HCT116 (cell line): ENCODE measurements around the gene ACBD6. TPM values are rescaled to one million over a fixed set of nuclear protein-coding genes. Genes with fewer than 3 reads are reported as not detected.

ENCODE experiments used
- ATAC-seq: fragments of 200-7000 bp; cut with Tn5 transposase; 2 replicates; pipeline ENCODE4 v1.9.1; 2020; ENCODE audit warnings: mild to moderate bottlenecking, moderate library complexity
- BruUV-seq: library from RNA; stranded (reverse); fragments of 400-500 nt; replicated peaks from 2 replicates; lab custom pipeline; 2021; lab: Mats Ljungman, UMichigan
- CTCF ChIA-PET: fragments of 300-600 bp; sonication (Branson Sonifier 250); formaldehyde crosslinking; loops from one replicate; lab custom pipeline; 2021; ENCODE audit warnings: antibody characterized with exemption; lab: Charles Lee
- POLR2A ChIA-PET: fragments of 300-600, 350-600 bp; sonication (Branson Sonifier 250); formaldehyde crosslinking; loops from one replicate; lab custom pipeline; 2021; ENCODE audit warnings: antibody characterized with exemption; lab: Charles Lee
- RAD21 ChIA-PET, 2 experiments: fragments of 300-600 bp; sonication (Branson Sonifier 250); formaldehyde crosslinking; loops; one replicate each; lab custom pipeline; 2023; ENCODE audit warnings: low total read pairs in 2 of 2; ENCODE audit not compliant: uncharacterized antibody in 2 of 2, unreplicated experiment in 2 of 2, low non-redundant PET in 1 of 2; lab: Charles Lee
- DNase-seq: peaks from one replicate; pipeline ENCODE4 v3.0.0-alpha.2; 2010; ENCODE audit warnings: low read depth, low spot score
- H2AFZ ChIP-seq: fragments of 200-600 bp; shearing (Covaris generic), sonication (generic); 2 replicates; pipeline ENCODE4 v1.6.1; 2017; ENCODE audit warnings: low read depth, mixed run types, mixed read lengths, antibody characterized with exemption, low read length; ENCODE audit not compliant: poor library complexity, severe bottlenecking
- H3K27ac ChIP-seq: 2 replicates; pipeline ENCODE4 v1.5.1; 2012; ENCODE audit warnings: low read depth, low read length
- H3K27me3 ChIP-seq: fragments of 200-600 bp; sonication (generic); 2 replicates; pipeline ENCODE4 v1.6.1; 2016; ENCODE audit warnings: mixed run types, low read length, mixed read lengths; ENCODE audit not compliant: insufficient read depth
- H3K36me3 ChIP-seq, 2 experiments: fragments of 200-500 bp in 1 of 2; fragments of 200-600 bp in 1 of 2; sonication (Bioruptor generic) in 1 of 2; sonication (generic) in 1 of 2; 2 replicates each; pipeline versions ENCODE4 v1.5.1 to v1.6.1; 2014 to 2016; ENCODE audit warnings: low read length in 2 of 2, inconsistent platforms in 1 of 2, mixed read lengths in 1 of 2, mixed run types in 1 of 2; ENCODE audit not compliant: insufficient read depth in 2 of 2, control insufficient read depth in 1 of 2
- H3K4me1 ChIP-seq, 2 experiments: fragments of 200-600 bp in 1 of 2; sonication (generic) in 1 of 2; 2 replicates each; pipeline versions ENCODE4 v1.5.1 to v1.6.1; 2012 to 2017; ENCODE audit warnings: low read length in 2 of 2, inconsistent platforms in 1 of 2, mild to moderate bottlenecking in 1 of 2, mixed read lengths in 1 of 2, mixed run types in 1 of 2, moderate library complexity in 1 of 2; ENCODE audit not compliant: insufficient read depth in 2 of 2, control insufficient read depth in 1 of 2
- H3K4me2 ChIP-seq: fragments of 200-600 bp; sonication (generic); 2 replicates; pipeline ENCODE4 v1.6.1; 2017; ENCODE audit warnings: mixed run types, low read length, mixed read lengths
- H3K4me3 ChIP-seq, 2 experiments: fragments of 200-600 bp in 1 of 2; sonication (generic) in 1 of 2; replicated peaks in 1 of 2; 2 replicates each; pipeline ENCODE4 v1.5.1; 2011 to 2016; ENCODE audit warnings: low read length in 2 of 2, control low read depth in 1 of 2, low read depth in 1 of 2, mild to moderate bottlenecking in 1 of 2, mixed read lengths in 1 of 2, mixed run types in 1 of 2
- H3K79me2 ChIP-seq: fragments of 200-600 bp; sonication (generic); 2 replicates; pipeline ENCODE4 v1.6.1; 2017; ENCODE audit warnings: mild to moderate bottlenecking, mixed run types, low read length, moderate library complexity, mixed read lengths; ENCODE audit not compliant: insufficient read depth
- H3K9ac ChIP-seq: fragments of 200-600 bp; sonication (generic); 2 replicates; pipeline ENCODE4 v1.6.1; 2016; ENCODE audit warnings: low read length, mixed read lengths
- H3K9me2 ChIP-seq: fragments of 200-600 bp; sonication (generic), shearing (Covaris generic); 2 replicates; pipeline ENCODE4 v1.6.1; 2017; ENCODE audit warnings: mixed run types, mild to moderate bottlenecking, moderate library complexity; ENCODE audit not compliant: insufficient read depth
- H3K9me3 ChIP-seq, 2 experiments: fragments of 200-500 bp in 1 of 2; fragments of 200-600 bp in 1 of 2; sonication (Bioruptor generic) in 1 of 2; sonication (generic) in 1 of 2; 2 replicates each; pipeline ENCODE4 v1.6.1; 2014 to 2017; ENCODE audit warnings: low read length in 2 of 2, mixed read lengths in 2 of 2, inconsistent platforms in 1 of 2, low read depth in 1 of 2, mild to moderate bottlenecking in 1 of 2, mixed run types in 1 of 2, moderate library complexity in 1 of 2; ENCODE audit not compliant: control insufficient read depth in 1 of 2, insufficient read depth in 1 of 2
- H4K20me1 ChIP-seq: fragments of 200-600 bp; sonication (generic), shearing (Covaris generic); 2 replicates; pipeline ENCODE4 v1.6.1; 2017; ENCODE audit warnings: mixed run types, mild to moderate bottlenecking, moderate library complexity; ENCODE audit not compliant: insufficient read depth
- CBX3 ChIP-seq: IDR thresholded peaks from 2 replicates; pipeline ENCODE4 v1.6.1; 2012; ENCODE audit warnings: low read depth
- CEBPB ChIP-seq: IDR thresholded peaks from 2 replicates; pipeline ENCODE4 v1.6.1; 2012; ENCODE audit warnings: low read depth
- CTCF ChIP-seq, 3 experiments: fragments of 200-600 bp in 1 of 3; sonication (generic) in 1 of 3; IDR thresholded peaks in 2 of 3; conservative IDR thresholded peaks in 1 of 3; 2 replicates each; pipeline ENCODE4 v1.5.1; 2012 to 2017; ENCODE audit warnings: low read depth in 2 of 3, low read length in 2 of 3, antibody characterized with exemption in 1 of 3, borderline replicate concordance in 1 of 3, control low read depth in 1 of 3, mild to moderate bottlenecking in 1 of 3, mixed read lengths in 1 of 3, mixed run types in 1 of 3, moderate library complexity in 1 of 3; ENCODE audit not compliant: insufficient read depth in 1 of 3
- EGR1 ChIP-seq: IDR thresholded peaks from 2 replicates; pipeline ENCODE4 v1.6.1; 2012; ENCODE audit warnings: low read depth
- ELF1 ChIP-seq: IDR thresholded peaks from 2 replicates; pipeline ENCODE4 v1.6.1; 2012; ENCODE audit warnings: low read depth, borderline replicate concordance
- EZH2 ChIP-seq: fragments of 200-600 bp; sonication (generic); IDR thresholded peaks from 2 replicates; pipeline ENCODE4 v1.6.1; 2017; ENCODE audit warnings: antibody characterized with exemption, mixed run types
- EZH2phosphoT487 ChIP-seq: fragments of 200-600 bp; IDR thresholded peaks from 2 replicates; pipeline ENCODE4 v1.6.1; 2018; ENCODE audit warnings: antibody characterized with exemption, borderline replicate concordance
- FOSL1 ChIP-seq: IDR thresholded peaks from 2 replicates; pipeline ENCODE4 v1.6.1; 2012; ENCODE audit warnings: low read depth
- JUND ChIP-seq: IDR thresholded peaks from 2 replicates; pipeline ENCODE4 v1.6.1; 2012
- MAX ChIP-seq: IDR thresholded peaks from 2 replicates; pipeline ENCODE4 v1.6.1; 2012
- POLR2AphosphoS5 ChIP-seq: IDR thresholded peaks from 2 replicates; pipeline ENCODE4 v1.6.1; 2011; ENCODE audit warnings: mild to moderate bottlenecking, low read depth, low read length, moderate library complexity
- REST ChIP-seq: IDR thresholded peaks from 2 replicates; pipeline ENCODE4 v1.6.1; 2012; ENCODE audit warnings: low read depth
- SIN3A ChIP-seq: IDR thresholded peaks from 2 replicates; pipeline ENCODE4 v1.6.1; 2012; ENCODE audit warnings: low read depth
- SP1 ChIP-seq: IDR thresholded peaks from 2 replicates; pipeline ENCODE4 v1.6.1; 2012; ENCODE audit warnings: low read depth
- SRF ChIP-seq: IDR thresholded peaks from 2 replicates; pipeline ENCODE4 v1.6.1; 2012; ENCODE audit warnings: low read depth
- TCF7L2 ChIP-seq: IDR thresholded peaks from 2 replicates; pipeline ENCODE4 v1.7.0; 2011; ENCODE audit warnings: borderline replicate concordance, inconsistent platforms; ENCODE audit not compliant: insufficient read depth, insufficient read length; ENCODE audit errors: extremely low read depth
- YY1 ChIP-seq: IDR thresholded peaks from 2 replicates; pipeline ENCODE4 v1.6.1; 2011; ENCODE audit warnings: low read length, low read depth, moderate library complexity, mild to moderate bottlenecking; ENCODE audit not compliant: insufficient replicate concordance; ENCODE audit errors: extremely low read depth
- ZBTB33 ChIP-seq: IDR thresholded peaks from 2 replicates; pipeline ENCODE4 v1.6.1; 2011; ENCODE audit warnings: mild to moderate bottlenecking, low read length, moderate library complexity; ENCODE audit not compliant: insufficient replicate concordance; ENCODE audit errors: extremely low read depth
- ZFX ChIP-seq: fragments of 450-650 bp; IDR thresholded peaks from 2 replicates; pipeline ENCODE4 v1.6.1; 2017
- ZNF274 ChIP-seq: fragments of 200-500 bp; sonication (Bioruptor generic); IDR thresholded peaks from 2 replicates; pipeline ENCODE4 v1.6.1; 2014; ENCODE audit warnings: mild to moderate bottlenecking, low read depth, low read length, inconsistent platforms
- intact Hi-C: fragments of 100-400 bp; cut with micrococcal nuclease; formaldehyde crosslinking; loops from 2 replicates; pipeline ENCODE4 v1.10.0; 2022
- total RNA-seq: library from RNA; stranded (reverse); gene quantifications from one replicate; pipeline ENCODE4 v1.2.1, GENCODE V29; 2021; ENCODE audit not compliant: unreplicated experiment

Gene ACBD6
- total RNA-seq, 1 experiment from 2014 or later, result 43.2 TPM

GRCh38 chr1:180370597-180370996 is 131.8 kb downstream of the ACBD6 start:
- Histone ChIP-seq H4K20me1 (peaks cover 5% of the 10 kb centered on the region; the same call in 1 of the 2 replicates), H3K4me3 (no peak overlapping the region), H3K4me1 (no peaks in the 10 kb centered on the region; a peak in 1 of 4 replicates), H3K79me2 (peaks cover 18% of the 10 kb centered on the region), H3K27ac (no peak overlapping the region), H3K9ac (no peak overlapping the region), H2AFZ (no peak overlapping the region), H3K27me3 (no peaks in the 10 kb centered on the region), H3K9me3 (no peaks in the 10 kb centered on the region), H3K36me3 (no peaks in the 10 kb centered on the region), H3K4me2 (no peak overlapping the region), H3K9me2 (no peaks in the 10 kb centered on the region)
- POLR2A ChIA-PET, result no interaction called here
- CTCF ChIA-PET, result no interaction called here
- RAD21 ChIA-PET, result no interaction called here
- no TSS peak for BruUV-seq
- no peak for DNase-seq
- intact Hi-C loops, result no loop called here
- no peak for ATAC-seq
- TF ChIP-seq ELF1 (no peak), ZNF274 (no peak), TCF7L2 (no peak), CTCF (IDR thresholded peaks at IDR 0.05 in 2 of 3, conservative IDR thresholded peaks at IDR 0.05 in 1 of 3; ENCODE audit: borderline replicate concordance in 1 of 3, insufficient read depth in 1 of 3, low read depth in 2 of 3, low read length in 2 of 3) (no peak), ZFX (no peak), SP1 (no peak), SIN3A (no peak), CEBPB (no peak), SRF (no peak), REST (no peak), EZH2phosphoT487 (no peak), EGR1 (no peak), FOSL1 (no peak), MAX (no peak), ZBTB33 (no peak), JUND (no peak), CBX3 (no peak), EZH2 (no peak), POLR2AphosphoS5 (no peak), YY1 (no peak)
